HG02798 (cell line): Measurements from ENCODE around the gene C16orf78.

Source experiments
- ATAC-seq: cut with Tn5 transposase; IDR thresholded peaks from one replicate; pipeline ENCODE4 v1.9.1; 2021; ENCODE audit warnings: mild to moderate bottlenecking; ENCODE audit not compliant: unreplicated experiment, poor library complexity

C16orf78 gene

GRCh38 chr16:49373504-49373903 is at the start of gene C16orf78:
C16orf78 (plus strand) TSS chr16:49373804; CDS start chr16:49373940, 136 bp downstream.
- ATAC-seq = no peak

- no peak for ATAC-seq
These were observed 48.9 kb upstream of the C16orf78 start for GRCh38 chr16:49324703-49325102.

GRCh38 chr16:49327466-49327865 is 46.1 kb upstream of the C16orf78 start:
- no peak for ATAC-seq

GRCh38 chr16:49328325-49328724 is 45.3 kb upstream of the C16orf78 start:
- no peak for ATAC-seq

- ATAC-seq = no peak
These were observed 42.9 kb upstream of the C16orf78 start for GRCh38 chr16:49330562-49331201.

GRCh38 chr16:49332589-49333258 is 40.9 kb upstream of the C16orf78 start:
- no peak for ATAC-seq

GRCh38 chr16:49333259-49333597 is 40.4 kb upstream of the C16orf78 start:
- no peak for ATAC-seq

GRCh38 chr16:49335828-49336227 is 37.8 kb upstream of the C16orf78 start:
- no peak for ATAC-seq

- no peak for ATAC-seq
These were observed 37.0 kb upstream of the C16orf78 start for GRCh38 chr16:49336581-49336980.

- no peak for ATAC-seq
These were observed 35.7 kb upstream of the C16orf78 start for GRCh38 chr16:49337814-49338350.

- ATAC-seq = no peak
These were observed 34.9 kb upstream of the C16orf78 start for GRCh38 chr16:49338611-49339265.

GRCh38 chr16:49340466-49340865 is 33.1 kb upstream of the C16orf78 start:
- ATAC-seq = no peak

GRCh38 chr16:49341706-49342105 is 31.9 kb upstream of the C16orf78 start:
- no peak for ATAC-seq

GRCh38 chr16:49342336-49343265 is 31.0 kb upstream of the C16orf78 start:
- no peak for ATAC-seq

GRCh38 chr16:49343291-49343690 is 30.3 kb upstream of the C16orf78 start:
- no peak for ATAC-seq

- ATAC-seq = no peak
These were observed 29.2 kb upstream of the C16orf78 start for GRCh38 chr16:49344401-49344800.

GRCh38 chr16:49345829-49346228 is 27.8 kb upstream of the C16orf78 start:
- no peak for ATAC-seq

GRCh38 chr16:49346459-49346858 is 27.1 kb upstream of the C16orf78 start:
- ATAC-seq = no peak

- ATAC-seq = no peak
These were observed 26.1 kb upstream of the C16orf78 start for GRCh38 chr16:49347476-49347875.

GRCh38 chr16:49348408-49349176 is 25.0 kb upstream of the C16orf78 start:
- ATAC-seq = no peak
